Stimulated activated CD4-positive, alpha-beta T cell treated with anti-CD3 and anti-CD28 coated beads, TNF-alpha, amount 100 ng/mL, for 24 hours (primary cell): Measurements from ENCODE around the gene RACK1.

Experiments
- DNase-seq, 3 experiments: peaks; one replicate each; pipeline ENCODE4 v3.0.0-alpha.2; 2020; ENCODE audit warnings: low read depth in 3 of 3

Gene RACK1

DNA sequence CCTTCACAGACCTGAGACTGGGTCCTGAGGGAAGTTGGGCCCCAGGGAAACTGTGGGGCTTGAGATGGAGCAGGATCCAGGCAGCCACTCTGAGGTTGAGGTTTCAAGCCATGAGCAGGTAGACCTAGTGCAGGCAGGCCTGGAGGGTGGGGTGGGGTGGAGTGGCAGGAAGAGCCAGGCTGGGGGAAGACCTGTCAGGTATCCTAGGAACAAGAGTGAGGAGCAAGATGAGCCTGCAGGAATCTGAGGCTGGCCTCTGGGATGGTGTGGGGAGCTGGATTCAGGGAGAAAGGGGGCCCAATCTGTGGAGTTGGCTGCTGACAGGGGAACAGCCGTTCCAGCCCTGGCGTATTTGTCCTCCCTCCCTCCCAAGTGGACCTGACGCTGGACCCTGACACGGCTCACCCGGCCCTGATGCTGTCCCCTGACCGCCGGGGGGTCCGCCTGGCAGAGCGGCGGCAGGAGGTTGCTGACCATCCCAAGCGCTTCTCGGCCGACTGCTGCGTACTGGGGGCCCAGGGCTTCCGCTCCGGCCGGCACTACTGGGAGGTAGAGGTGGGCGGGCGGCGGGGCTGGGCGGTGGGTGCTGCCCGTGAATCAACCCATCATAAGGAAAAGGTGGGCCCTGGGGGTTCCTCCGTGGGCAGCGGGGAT is 9.8 kb downstream of the RACK1 start:
- no peak for DNase-seq

DNA sequence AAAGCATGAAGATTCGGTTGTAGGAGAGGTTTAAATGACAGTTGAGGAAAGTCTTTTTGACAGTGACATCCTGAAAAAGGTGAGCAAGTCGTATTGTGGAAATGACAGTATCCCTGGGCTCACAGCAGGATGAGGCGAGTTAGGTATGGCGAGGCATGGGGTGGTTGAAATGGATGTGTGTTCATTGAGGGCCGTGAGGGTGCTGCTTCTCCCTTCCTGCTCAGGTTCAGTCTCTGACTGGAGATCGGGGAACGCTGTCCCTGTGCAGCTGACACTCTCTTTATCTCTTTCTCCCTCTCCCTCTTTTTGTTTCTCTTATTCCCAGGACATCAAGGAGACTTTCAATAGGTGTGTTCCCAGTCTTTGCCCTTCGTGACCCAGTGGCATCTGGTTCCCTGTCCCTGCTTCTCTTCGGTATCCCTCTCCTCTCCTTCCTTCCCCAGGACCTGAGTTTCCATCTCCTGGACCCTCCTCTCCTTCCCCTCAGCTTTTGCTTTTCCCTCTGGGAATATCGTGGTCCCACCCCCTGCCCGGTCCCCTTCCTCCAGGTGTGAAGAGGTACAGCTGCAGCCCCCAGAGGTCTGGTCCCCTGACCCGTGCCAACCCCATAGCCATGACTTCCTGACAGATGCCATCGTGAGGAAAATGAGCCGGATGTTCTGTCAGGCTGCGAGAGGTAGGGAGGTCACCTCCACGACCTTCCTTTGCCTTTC is 10.5 kb downstream of the RACK1 start:
- no peak for DNase-seq

DNA sequence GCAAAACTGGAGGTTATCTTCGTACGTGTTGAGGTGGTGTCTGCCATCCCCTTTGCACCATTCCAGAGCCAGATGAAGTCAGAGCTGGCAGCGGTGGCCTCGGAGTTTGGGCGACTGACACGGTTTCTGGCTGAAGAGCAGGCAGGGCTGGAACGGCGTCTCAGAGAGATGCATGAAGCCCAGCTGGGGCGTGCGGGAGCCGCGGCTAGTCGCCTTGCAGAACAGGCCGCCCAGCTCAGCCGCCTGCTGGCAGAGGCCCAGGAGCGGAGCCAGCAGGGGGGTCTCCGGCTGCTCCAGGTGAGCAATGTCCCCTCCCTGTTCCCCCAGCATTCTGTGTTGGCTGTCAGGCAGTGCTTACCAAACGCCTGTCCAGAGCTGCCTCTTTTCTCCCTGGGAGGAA is 11.1 kb downstream of the RACK1 start:
- no peak for DNase-seq

DNA sequence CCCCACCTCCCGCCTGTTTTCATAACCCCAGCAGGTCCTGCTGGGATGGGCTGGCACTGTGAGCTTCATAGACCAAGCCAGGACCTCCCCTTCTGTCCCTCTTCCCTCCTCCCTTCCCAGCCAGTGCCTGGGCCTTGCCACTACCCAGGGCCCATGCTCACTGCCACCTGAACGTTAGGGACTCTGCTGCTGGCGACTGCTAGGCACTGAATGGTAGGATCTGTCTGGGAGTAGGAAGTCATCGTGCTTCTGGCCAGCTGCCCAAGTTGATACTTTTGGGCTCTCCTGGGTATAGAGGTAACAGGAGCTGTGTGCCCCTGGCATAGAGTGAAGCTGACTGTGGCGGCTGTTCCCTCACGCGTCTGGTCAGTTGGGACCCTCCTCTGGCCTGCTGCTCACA is 12.3 kb downstream of the RACK1 start:
- DNase-seq = no peak

DNA sequence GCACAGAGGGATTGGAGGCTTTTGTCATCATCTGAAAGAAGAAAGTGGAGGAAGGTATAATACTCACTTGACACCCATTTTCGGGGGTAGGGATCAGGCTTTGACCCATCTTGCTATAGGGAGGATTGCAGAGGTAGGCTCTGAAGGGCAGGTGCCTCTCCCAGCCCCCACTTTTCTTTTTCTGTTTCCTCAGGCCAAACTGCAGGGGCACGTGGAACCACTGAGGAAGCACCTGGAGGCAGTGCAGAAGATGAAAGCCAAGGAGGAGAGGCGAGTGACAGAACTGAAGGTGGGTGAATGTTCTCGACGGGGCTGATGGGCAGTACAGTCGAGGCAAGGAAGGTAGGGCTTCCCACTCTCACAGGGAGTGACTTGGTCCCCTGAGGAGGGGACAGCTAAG is 13.2 kb downstream of the RACK1 start:
- DNase-seq = no peak

DNA sequence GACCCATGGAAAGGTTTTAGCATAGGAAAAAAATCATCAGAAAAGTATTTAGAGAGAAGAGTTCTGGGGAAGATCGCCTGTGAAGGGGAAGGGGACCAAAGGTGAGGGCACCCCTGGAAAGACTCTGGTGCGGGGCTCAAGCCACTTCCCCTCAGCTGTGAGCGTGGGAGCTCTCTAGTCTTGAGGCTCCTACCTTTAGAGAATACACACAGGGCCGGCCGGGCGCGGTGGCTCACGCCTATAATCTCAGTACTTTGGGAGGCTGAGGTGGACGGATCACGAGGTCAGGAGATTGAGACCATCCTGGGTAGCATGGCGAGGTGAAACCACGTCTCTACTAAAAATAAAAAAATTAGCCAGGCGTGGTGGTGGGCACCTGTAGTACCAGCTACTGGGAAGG is 13.7 kb downstream of the RACK1 start:
- no peak for DNase-seq

DNA sequence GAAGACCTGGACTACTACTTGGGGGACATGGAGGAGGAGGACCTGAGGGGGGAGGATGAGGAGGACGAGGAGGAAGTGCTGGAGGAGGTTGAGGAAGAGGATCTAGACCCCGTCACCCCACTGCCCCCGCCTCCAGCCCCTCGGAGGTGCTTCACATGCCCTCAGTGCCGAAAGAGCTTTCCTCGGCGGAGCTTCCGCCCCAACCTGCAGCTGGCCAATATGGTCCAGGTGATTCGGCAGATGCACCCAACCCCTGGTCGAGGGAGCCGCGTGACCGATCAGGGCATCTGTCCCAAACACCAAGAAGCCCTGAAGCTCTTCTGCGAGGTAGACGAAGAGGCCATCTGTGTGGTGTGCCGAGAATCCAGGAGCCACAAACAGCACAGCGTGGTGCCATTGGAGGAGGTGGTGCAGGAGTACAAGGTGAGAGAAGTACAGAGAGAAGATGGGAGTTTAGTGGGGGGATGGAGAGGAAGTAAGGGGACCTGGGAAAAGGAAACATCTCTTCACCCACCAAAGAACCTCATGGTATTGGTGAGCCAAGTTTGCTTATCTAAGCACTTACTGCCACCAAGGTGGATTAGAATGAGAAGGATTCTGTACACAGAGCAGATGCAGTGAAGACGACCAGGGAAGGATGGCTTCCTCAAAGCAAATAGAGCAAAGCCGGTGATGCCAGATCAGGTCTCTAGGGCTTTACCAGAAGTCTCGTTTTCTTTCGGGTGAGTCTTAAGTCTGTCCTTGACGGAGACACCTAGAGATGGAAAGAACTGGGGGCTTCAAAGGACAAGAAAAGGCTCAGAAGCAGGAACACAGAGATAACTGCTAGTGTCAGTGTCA is 19.1 kb downstream of the RACK1 start:
- no peak for DNase-seq

DNA sequence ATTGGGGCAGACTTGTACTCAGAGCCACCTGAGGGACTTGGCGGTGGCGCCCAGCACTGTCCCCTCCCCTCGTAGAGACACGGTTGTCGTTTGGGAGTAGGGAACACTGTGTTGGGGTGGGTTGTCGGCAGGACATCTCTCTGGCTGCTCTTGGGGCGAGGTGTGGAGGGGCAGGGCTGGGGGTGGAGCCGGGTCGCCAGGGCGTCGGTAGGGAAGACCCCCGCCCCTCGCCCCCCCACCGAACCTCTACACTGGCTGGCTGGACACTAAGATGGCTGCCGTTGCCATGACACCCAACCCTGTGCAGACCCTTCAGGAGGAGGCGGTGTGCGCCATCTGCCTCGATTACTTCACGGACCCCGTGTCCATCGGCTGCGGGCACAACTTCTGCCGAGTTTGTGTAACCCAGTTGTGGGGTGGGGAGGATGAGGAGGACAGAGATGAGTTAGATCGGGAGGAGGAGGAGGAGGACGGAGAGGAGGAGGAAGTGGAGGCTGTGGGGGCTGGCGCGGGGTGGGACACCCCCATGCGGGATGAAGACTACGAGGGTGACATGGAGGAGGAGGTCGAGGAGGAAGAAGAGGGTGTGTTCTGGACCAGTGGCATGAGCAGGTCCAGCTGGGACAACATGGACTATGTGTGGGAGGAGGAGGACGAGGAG is 19.8 kb downstream of the RACK1 start:
- peak in 2 of 3 experiments; percentile 30 to 49 for DNase-seq

DNA sequence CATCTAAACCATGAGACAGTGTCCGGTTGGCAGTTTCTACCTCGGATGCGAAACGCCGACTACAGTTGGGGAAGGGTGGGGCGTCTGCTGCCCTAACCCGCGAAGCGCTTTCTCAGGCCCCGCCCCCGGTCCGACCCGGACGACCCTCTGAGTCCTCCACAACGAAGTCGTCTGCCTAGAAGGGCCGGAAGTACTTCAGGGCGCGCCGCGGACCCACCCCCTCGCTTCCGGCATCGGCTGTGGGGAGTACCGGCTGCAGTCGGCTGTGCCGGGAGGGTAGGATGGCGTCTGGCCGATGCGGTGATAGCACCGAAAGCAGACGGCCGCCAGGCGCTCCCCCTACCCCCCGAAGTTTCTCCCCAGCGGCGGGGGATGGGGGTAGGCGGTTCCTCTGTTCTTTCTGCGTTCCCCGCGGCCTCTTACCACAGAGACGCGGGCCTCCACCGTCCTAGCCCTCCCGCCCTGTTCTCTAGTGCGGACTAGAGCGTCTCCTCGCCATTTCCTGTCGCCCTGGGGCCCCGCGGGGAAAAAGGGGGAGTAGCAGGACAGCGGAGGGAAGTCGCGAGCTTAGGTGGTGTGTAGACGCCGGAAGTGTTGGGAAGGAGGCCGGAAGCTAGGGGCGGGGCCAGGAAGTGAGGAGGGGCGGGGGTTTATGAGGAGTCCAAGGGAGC is 20.5 kb downstream of the RACK1 start, which contains the start of gene TRIM41:
Gene TRIM41 (plus strand): TSS at position 224 of the 671 bp plus-strand sequence. CDS start 719 bp downstream, outside the sequence.
- peak; percentile 93 to 99 (median 95) for DNase-seq

DNA sequence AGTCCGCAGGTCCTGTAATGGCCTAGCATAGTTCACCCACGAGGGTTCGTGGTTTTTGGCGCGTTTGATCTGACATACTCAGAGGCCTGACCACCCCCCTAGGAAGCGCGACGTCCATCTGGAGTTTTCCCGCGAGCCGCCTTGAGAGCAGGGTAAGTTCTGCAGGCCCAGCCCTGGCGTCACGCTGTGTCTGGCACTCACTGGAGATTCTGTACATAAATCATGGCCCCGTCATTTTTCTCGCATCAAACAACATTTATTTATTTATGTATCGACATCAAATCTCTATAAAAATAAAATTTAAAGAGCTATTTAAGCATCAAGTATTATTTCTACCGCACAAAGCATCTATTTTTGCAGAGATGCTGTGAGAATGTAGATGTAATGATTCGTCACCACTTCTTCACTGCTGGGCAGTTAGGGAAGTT is 21.1 kb downstream of the RACK1 start:
- peak in 1 of 3 experiments; percentile 27 for DNase-seq

DNA sequence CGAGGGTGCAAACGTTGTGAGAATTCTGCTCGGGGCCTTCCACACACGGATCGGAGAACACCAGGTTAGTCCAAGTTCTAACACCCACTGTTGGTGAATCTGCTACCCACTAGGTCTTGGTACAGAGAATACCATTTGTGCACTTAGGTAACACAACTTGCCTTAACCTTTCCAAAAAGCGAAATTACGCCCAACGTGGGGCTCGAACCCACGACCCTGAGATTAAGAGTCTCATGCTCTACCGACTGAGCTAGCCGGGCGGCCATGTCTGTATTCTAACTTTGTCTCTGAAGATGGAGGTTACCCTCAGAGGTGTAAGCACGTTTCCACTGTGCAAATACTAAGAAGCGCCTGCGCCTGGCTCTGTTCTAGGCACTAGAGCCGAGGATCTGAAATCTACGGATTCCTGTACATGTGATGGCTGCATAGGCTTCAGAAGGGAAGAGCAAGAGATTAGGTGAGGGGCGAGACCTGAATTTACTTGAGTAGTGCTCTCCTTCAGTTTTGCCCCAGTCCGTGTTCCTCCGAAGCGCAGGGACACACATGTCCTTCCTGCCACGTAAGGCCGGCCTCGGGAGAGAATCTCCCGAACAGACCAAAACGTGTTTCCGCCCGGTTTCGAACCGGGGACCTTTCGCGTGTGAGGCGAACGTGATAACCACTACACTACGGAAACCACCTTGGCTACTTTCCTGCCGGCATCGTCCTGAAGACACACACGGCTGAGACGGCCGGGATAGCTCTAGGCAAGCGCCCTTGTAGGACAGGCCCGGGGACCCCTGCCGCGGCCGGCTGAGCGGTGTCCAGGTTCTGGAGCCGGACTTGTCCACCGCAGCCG is 21.7 kb downstream of the RACK1 start:
- DNase-seq = peak; percentile 95 to 97 (median 97)

DNA sequence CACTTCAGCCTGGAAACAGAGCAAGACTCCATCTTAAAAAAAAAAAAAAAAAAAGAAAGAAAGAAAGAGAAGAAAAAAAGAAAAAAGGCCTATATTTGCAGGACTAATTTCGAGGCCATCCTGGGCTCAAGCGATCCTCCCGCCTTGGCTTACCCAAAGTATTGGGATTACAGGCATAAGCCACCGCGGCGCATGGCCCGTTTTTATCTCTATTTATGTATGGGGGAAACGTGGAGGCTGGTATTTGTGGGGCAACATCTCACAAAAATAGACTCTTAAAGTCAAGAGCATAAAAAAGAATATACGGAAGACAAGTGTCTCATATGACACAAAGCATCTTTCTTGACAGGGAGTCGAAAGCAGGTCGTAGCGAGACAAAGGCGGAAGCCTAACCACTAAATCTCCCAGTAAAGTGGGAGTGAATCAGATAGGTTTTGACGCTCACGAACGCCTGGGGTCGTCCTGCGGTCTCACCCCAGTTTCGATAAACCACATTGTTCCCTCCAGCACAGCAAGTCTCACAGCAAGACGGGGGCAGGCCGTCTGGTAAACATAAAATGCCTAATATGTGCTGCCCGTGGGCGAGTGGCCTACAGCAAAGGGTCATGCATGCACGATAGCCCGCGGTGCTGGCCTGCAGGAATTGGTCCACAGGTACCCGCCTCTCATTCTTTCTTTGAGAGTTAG is 22.5 kb downstream of the RACK1 start:
- DNase-seq = peak in 1 of 3 experiments; percentile 22

DNA sequence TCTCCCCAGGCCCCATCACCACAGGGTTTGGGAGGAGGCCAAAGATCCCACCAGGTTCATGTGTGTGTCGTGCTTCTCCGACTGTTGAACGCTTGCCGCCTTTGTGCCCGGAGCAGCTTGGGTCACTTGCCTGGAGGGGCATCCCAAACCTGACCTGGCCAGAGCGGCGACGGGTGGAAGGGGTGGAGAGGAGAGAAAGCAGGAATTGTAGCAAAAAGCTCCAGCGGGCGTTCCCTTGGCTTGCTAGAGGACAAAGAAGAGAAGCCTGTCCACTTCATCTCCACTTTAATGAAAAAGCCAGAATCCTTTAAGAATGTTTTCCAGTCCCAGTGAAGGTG is 23.6 kb downstream of the RACK1 start:
- DNase-seq = no peak

DNA sequence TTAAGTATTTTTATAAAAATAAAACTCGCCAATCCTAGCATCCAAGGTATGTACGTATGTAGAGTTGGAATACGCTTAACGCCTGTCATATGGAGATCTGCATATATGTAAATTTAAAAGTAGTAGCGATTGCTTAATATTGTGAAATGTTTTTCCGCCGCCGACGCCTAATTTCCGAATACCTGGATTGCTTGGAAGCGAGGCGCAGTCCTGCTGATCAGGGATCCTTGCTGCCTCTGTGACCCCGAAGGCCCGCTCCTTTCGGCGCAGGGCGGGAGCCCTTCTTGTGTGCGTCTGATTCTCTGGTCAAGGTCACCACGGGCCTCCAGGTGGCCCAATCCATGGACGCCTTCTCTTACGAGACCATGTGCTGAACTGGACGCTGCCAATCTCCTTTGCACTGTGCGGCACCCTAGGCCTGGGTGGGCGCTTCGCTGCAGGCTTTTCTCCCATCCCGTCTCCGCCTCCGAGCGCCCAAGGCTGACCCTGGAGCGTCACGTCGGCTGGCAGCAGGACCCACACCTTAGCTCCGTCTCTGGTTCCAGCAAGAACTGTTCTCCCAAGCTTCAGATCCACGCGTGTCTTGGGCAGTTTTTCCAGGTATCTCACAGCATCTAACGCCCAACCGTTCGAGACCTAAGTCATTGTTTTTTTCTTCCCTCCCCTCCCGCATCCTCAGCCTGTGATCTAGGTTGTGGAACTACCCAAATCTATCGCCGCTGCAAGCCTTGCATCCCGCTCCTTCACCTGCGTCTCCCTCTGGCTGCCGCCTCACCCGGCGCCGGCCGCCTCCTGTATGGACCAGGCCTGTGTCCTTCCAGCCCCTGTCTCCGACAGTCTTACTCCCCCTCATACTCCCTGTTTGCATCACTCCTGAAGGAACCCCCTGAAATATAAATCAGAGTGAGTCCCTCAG is 24.2 kb downstream of the RACK1 start:
- DNase-seq = no peak

DNA sequence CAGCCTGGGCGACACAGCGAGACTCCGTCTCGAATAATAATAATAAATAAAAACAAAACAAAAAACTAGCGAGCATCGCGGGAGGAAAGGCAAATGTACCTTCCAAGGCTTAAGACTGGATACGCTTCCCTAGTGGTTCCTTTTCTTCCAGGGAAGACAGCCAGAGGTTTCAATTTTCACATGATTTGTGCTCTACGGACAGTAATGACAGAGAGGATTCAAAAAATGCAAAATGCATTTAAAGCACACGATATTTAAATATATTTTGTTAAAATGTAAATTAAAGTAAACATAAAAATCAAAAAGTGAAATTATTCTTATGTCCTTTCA is 24.9 kb downstream of the RACK1 start:
- DNase-seq = no peak

DNA sequence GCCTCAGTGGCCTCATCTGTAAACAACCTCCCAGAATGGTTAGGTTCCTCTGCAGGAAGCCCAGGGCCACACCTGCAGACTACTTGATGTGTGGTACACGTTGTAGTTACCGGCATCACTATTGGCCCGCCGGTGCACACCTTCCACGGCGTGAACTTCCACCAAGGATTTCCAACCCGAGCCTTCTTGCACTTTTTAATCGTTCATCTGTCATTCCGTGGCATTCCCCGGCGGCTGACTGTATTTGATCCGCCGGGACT is 26.0 kb downstream of the RACK1 start:
- DNase-seq = no peak

DNA sequence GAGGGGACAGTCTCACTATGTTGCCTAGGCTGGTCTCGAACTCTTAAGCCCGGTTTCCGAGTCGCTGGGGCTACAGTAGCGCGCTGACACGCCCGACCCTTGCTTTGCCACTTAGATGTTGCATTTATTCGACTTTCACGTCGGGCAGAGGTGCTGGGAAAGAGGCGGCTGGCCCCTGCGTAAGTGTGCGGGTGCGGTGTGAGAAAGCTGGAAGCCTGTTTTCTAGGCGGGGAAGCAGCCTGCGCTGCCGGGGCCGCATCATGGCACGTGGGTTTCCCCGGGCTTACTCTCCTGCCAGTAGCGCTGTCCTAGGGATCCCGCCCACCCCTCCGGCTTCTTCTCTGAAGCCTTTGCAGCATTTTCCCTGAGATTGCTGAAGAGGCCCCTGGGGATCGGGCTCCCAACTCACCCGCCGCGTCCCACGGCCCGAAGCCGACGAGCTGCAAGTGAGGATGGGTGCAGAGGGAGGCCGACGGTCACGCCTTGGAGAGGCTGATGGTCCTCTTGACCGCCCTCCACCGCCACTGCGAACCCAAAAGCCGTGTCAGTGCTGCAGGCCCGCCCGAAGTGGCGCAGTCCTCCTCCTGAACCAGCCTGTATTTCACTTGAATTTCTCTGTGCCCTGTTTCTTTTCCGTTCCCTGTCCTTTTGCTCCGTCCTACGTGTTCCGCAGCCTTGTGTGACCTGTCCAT is 26.4 kb downstream of the RACK1 start:
- DNase-seq = peak in 2 of 3 experiments; percentile 49 to 68
